ENCODE data around the gene CEMIP2. TPM values are rescaled to one million over a fixed set of nuclear protein-coding genes. Genes with fewer than 3 reads are reported as not detected.

Gene CEMIP2
- total RNA-seq, 1 experiment from 2014 or later = 21.8 TPM

DNA sequence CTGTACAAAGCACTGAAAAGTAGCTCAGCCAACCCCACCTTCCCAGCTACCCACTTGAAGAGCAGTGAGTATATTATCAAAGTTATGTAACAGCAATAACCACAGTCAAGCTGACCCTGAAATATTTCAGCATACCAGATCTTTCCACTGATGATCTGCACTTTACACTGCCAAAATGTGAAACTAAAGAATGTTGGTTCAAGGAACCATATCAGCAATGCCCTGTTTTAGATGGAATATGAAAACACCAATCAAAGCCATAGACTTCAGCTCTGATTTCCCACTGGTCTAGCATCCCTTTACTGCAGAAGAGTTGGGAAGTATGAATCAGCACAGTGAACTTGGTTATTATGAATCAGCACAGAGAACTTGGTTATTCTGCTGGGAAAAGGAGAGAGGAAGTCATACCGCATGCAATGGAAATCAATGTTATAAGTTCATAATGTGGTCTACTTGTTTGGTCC, 20.0 kb downstream of the CEMIP2 start:
- Histone ChIP-seq H3K36me3 (replicated peaks; ENCODE audit: control insufficient read depth, insufficient read depth, low read length) (no peaks in the 10 kb centered on the region; the same call in 1 of the 2 replicates), H3K27me3 (ENCODE audit: control insufficient read depth, insufficient read depth, low read length) (no peaks in the 10 kb centered on the region), H3K4me3 (ENCODE audit: insufficient read depth, low read depth, low read length) (no peak overlapping the region)
- no peak for DNase-seq

- no peak overlapping the region for H3K4me3 ChIP-seq (ENCODE audit: insufficient read depth, low read depth, low read length)
- no peaks in the 10 kb centered on the region for H3K27me3 ChIP-seq (ENCODE audit: control insufficient read depth, insufficient read depth, low read length)
- H3K36me3 ChIP-seq (replicated peaks; ENCODE audit: control insufficient read depth, insufficient read depth, low read length) = no peaks in the 10 kb centered on the region; the same call in 1 of the 2 replicates
- no peak for DNase-seq
Observed at GRCh38 chr9:71747576-71747975, 20.7 kb downstream of the CEMIP2 start.

DNA sequence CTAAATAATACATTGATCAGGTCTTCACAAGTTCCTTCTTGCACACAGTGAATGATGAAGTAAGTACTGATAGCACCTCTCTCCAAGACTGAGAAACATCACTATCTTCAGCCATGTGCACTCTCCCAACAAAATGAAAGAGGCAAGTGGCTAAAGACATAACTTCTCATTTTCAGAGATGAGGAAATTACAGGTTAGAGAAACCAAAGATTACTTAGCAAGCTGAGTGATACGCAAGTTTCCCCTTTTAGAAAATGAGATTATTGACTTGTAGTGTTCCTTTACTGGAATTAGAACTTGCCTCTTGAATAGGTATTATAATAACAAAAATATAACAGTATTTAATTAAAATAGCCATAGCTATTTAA, 21.6 kb downstream of the CEMIP2 start:
- no peak overlapping the region for H3K4me3 ChIP-seq (ENCODE audit: insufficient read depth, low read depth, low read length)
- H3K36me3 ChIP-seq (replicated peaks; ENCODE audit: control insufficient read depth, insufficient read depth, low read length) = no peaks in the 10 kb centered on the region; the same call in 1 of the 2 replicates
- no peaks in the 10 kb centered on the region for H3K27me3 ChIP-seq (ENCODE audit: control insufficient read depth, insufficient read depth, low read length)
- DNase-seq = no peak

- H3K4me3 ChIP-seq (ENCODE audit: insufficient read depth, low read depth, low read length) = no peak overlapping the region
- no peaks in the 10 kb centered on the region for H3K27me3 ChIP-seq (ENCODE audit: control insufficient read depth, insufficient read depth, low read length)
- no peak for DNase-seq
- H3K36me3 ChIP-seq (replicated peaks; ENCODE audit: control insufficient read depth, insufficient read depth, low read length) = no peaks in the 10 kb centered on the region; the same call in 1 of the 2 replicates
Observed at GRCh38 chr9:71746023-71746757, 22.1 kb downstream of the CEMIP2 start.

- Histone ChIP-seq H3K4me3 (ENCODE audit: insufficient read depth, low read depth, low read length) (no peak overlapping the region), H3K36me3 (replicated peaks; ENCODE audit: control insufficient read depth, insufficient read depth, low read length) (peaks cover 2% of the 10 kb centered on the region), H3K27me3 (ENCODE audit: control insufficient read depth, insufficient read depth, low read length) (no peaks in the 10 kb centered on the region)
- DNase-seq = no peak
Observed at GRCh38 chr9:71744754-71745521, 23.4 kb downstream of the CEMIP2 start.

- Histone ChIP-seq H3K4me3 (ENCODE audit: insufficient read depth, low read depth, low read length) (no peak overlapping the region), H3K27me3 (ENCODE audit: control insufficient read depth, insufficient read depth, low read length) (no peaks in the 10 kb centered on the region), H3K36me3 (replicated peaks; ENCODE audit: control insufficient read depth, insufficient read depth, low read length) (peaks cover 2% of the 10 kb centered on the region)
- no peak for DNase-seq
Observed at GRCh38 chr9:71743882-71744281, 24.4 kb downstream of the CEMIP2 start.

GRCh38 chr9:71743217-71743705, 25.1 kb downstream of the CEMIP2 start:
- DNase-seq = no peak
- no peaks in the 10 kb centered on the region for H3K27me3 ChIP-seq (ENCODE audit: control insufficient read depth, insufficient read depth, low read length)
- H3K36me3 ChIP-seq (replicated peaks; ENCODE audit: control insufficient read depth, insufficient read depth, low read length) = peaks cover 2% of the 10 kb centered on the region
- H3K4me3 ChIP-seq (ENCODE audit: insufficient read depth, low read depth, low read length) = no peak overlapping the region

- Histone ChIP-seq H3K36me3 (replicated peaks; ENCODE audit: control insufficient read depth, insufficient read depth, low read length) (peaks cover 2% of the 10 kb centered on the region), H3K27me3 (ENCODE audit: control insufficient read depth, insufficient read depth, low read length) (no peaks in the 10 kb centered on the region), H3K4me3 (ENCODE audit: insufficient read depth, low read depth, low read length) (no peak overlapping the region)
- no peak for DNase-seq
Observed at GRCh38 chr9:71742703-71743102, 25.6 kb downstream of the CEMIP2 start.

DNA sequence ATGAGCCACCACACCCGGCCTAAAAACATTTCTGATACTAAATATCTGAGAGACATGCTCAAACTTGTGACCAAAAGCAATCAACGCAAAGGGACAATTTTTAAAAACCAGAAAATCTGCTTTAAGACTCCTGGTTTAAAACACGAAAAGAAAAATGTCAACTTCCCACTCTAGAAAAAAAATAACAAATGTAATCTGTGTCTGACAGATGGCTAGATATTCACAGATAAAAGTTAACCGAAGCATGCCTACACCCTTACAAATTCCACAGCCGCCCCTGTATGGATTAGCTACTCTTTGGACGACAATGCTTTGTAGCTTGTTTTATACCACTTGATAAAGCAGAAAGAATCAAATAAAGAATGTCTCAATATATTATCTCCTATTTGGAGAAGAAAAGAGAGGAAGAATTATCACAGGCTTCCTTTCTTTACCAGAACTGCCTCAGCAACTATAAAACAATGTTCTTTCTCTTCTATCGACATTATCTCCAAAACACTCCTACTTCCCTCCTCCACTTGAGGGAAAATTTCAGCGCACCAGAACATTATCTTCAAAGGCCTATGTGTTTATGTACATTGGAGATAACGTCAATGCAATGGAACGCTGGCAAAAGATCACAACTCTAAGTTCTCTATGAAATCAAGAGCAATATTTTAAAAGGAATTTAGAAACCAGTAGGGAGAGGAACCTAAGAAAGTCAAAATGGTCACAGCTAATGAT, 26.2 kb downstream of the CEMIP2 start:
- peaks cover 2% of the 10 kb centered on the region for H3K36me3 ChIP-seq (replicated peaks; ENCODE audit: control insufficient read depth, insufficient read depth, low read length)
- H3K27me3 ChIP-seq (ENCODE audit: control insufficient read depth, insufficient read depth, low read length) = no peaks in the 10 kb centered on the region
- no peak overlapping the region for H3K4me3 ChIP-seq (ENCODE audit: insufficient read depth, low read depth, low read length)
- DNase-seq = no peak

DNA sequence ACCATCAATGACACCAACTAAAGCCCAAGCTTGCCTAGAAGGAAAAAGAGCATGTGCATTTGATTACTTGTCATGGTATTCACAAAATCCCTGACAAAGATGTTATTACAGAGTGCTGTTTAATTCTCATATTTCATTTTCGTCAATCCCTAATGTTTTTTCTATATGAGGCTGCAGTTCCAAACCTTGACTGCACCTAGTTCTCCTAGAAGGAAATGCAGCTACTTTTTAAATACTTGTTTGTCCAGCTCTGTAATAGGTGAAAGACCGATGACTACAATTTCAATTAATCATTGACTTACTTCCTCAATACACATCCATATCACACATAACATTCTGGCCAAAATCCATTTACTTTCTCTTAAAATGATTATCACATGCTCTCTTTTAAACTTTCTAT, 28.1 kb downstream of the CEMIP2 start:
- Histone ChIP-seq H3K36me3 (replicated peaks; ENCODE audit: control insufficient read depth, insufficient read depth, low read length) (peaks cover 2% of the 10 kb centered on the region), H3K27me3 (ENCODE audit: control insufficient read depth, insufficient read depth, low read length) (no peaks in the 10 kb centered on the region), H3K4me3 (ENCODE audit: insufficient read depth, low read depth, low read length) (no peak overlapping the region)
- DNase-seq = no peak

- peaks cover 5% of the 10 kb centered on the region for H3K36me3 ChIP-seq (replicated peaks; ENCODE audit: control insufficient read depth, insufficient read depth, low read length)
Observed at GRCh38 chr9:71737455-71737854, 30.9 kb downstream of the CEMIP2 start.

DNA sequence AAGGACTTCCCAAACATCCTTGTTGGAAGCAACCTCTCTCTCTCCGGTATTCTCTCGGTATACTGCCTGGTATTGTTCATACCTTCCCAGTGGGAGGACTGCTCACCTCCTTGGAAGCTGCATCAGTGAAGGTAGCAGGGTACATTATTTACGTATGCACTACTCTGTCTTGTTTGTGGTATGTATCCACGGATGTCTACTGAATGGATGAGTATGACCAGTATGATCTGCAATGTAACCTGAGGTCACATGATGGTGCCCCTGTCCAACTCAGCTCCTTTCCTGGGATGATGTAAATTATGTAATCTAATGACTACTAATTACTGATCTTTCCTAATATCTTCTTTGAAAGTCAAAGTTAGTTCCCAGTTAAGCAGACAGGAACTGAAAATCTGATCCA, 32.1 kb downstream of the CEMIP2 start:
- no peak for DNase-seq
- peaks cover 8% of the 10 kb centered on the region for H3K36me3 ChIP-seq (replicated peaks; ENCODE audit: control insufficient read depth, insufficient read depth, low read length)

More at GRCh38 chr9:71737455-71737854, 30.9 kb downstream of the CEMIP2 start:
- Histone ChIP-seq H3K27me3 (ENCODE audit: control insufficient read depth, insufficient read depth, low read length) (no peaks in the 10 kb centered on the region), H3K4me3 (ENCODE audit: insufficient read depth, low read depth, low read length) (no peak overlapping the region)
- DNase-seq = no peak

DNA sequence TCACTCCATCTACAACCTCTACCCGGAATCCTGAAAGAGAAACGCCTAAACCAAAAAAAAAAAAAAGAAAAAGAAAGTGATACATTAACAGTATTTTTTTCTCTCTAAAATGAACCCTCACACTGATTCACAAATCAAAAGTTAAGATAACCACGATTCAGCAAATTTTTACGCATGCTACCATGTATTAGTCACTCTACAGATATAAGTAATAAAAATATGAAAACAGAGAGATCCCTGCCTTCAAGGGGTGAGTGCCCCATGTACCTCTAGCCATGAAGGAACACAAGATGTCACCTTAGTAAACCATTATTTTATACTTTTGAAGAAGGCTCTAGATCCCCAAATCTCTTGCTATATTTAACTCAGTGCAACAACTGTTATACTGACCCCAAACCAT, 33.4 kb downstream of the CEMIP2 start:
- Histone ChIP-seq H3K27me3 (ENCODE audit: control insufficient read depth, insufficient read depth, low read length) (no peaks in the 10 kb centered on the region), H3K36me3 (replicated peaks; ENCODE audit: control insufficient read depth, insufficient read depth, low read length) (peaks cover 7% of the 10 kb centered on the region), H3K4me3 (ENCODE audit: insufficient read depth, low read depth, low read length) (no peak overlapping the region)
- DNase-seq = no peak

More for the DNA sequence above, 32.1 kb downstream of the CEMIP2 start:
- Histone ChIP-seq H3K4me3 (ENCODE audit: insufficient read depth, low read depth, low read length) (no peak overlapping the region), H3K27me3 (ENCODE audit: control insufficient read depth, insufficient read depth, low read length) (no peaks in the 10 kb centered on the region)

GRCh38 chr9:71733176-71733575, 35.1 kb downstream of the CEMIP2 start:
- Histone ChIP-seq H3K36me3 (replicated peaks; ENCODE audit: control insufficient read depth, insufficient read depth, low read length) (peaks cover 8% of the 10 kb centered on the region), H3K27me3 (ENCODE audit: control insufficient read depth, insufficient read depth, low read length) (no peaks in the 10 kb centered on the region), H3K4me3 (ENCODE audit: insufficient read depth, low read depth, low read length) (no peak overlapping the region)
- DNase-seq = no peak

Measured in H7 (cell line).